GM12878 (cell line): ENCODE measurements around the gene COX19. TPM values are rescaled to one million over a fixed set of nuclear protein-coding genes. Genes with fewer than 3 reads are reported as not detected.

Experiments
- ATAC-seq: fragments of 200-7000 bp; cut with Tn5 transposase; 3 replicates; pipeline ENCODE4 v1.9.1; 2020; ENCODE audit warnings: mild to moderate bottlenecking, moderate library complexity
- BruUV-seq: library from RNA; stranded (reverse); fragments of 400-500 nt; replicated peaks from 2 replicates; lab custom pipeline; 2021; lab: Mats Ljungman, UMichigan
- CTCF ChIA-PET: fragments of 300-600 bp; sonication (Branson Sonifier 250); formaldehyde crosslinking; extraction: SDS; loops from one replicate; lab custom pipeline; 2021; ENCODE audit warnings: inconsistent platforms; lab: Yijun Ruan, JAX
- POLR2A ChIA-PET: fragments of 350-600 bp; formaldehyde crosslinking; extraction: SDS; loops from one replicate; lab custom pipeline; 2021; ENCODE audit warnings: inconsistent platforms; lab: Charles Lee
- RAD21 ChIA-PET: fragments of 300-600 bp; sonication (Branson Sonifier 250); formaldehyde crosslinking; loops from one replicate; lab custom pipeline; 2023; ENCODE audit warnings: antibody characterized with exemption; ENCODE audit not compliant: unreplicated experiment; lab: Charles Lee
- SMC1A ChIA-PET: fragments of 300-600 bp; sonication (Branson Sonifier 250); formaldehyde crosslinking; loops from one replicate; lab custom pipeline; 2023; ENCODE audit not compliant: unreplicated experiment, uncharacterized antibody; lab: Charles Lee
- DNase-seq: peaks from one replicate; pipeline ENCODE4 v3.0.0-alpha.2; 2011; ENCODE audit warnings: low read depth, low spot score
- FAIRE-seq: peaks from 3 replicates; lab custom pipeline; 2011; peaks lifted over from hg19 to GRCh38; lab: Jason Lieb, UNC
- H2AFZ ChIP-seq: 2 replicates; pipeline ENCODE4 v1.6.0; 2011; ENCODE audit warnings: low read depth, low read length, control low read depth; ENCODE audit not compliant: control insufficient read depth
- H3K27ac ChIP-seq: 2 replicates; pipeline ENCODE4 v1.5.1; 2011; ENCODE audit warnings: control low read depth; ENCODE audit not compliant: control insufficient read depth, insufficient read depth
- H3K27me3 ChIP-seq, 2 experiments: replicated peaks in 1 of 2; 2 replicates each; pipeline versions ENCODE4 v1.6.0 to v1.6.1; 2011; ENCODE audit warnings: low read length in 1 of 2; ENCODE audit not compliant: control insufficient read depth in 2 of 2, insufficient read depth in 2 of 2
- H3K36me3 ChIP-seq, 2 experiments: 2 replicates each; pipeline ENCODE4 v1.5.1; 2011; ENCODE audit warnings: low read length in 1 of 2; ENCODE audit not compliant: control insufficient read depth in 2 of 2, insufficient read depth in 2 of 2
- H3K4me1 ChIP-seq: 2 replicates; pipeline ENCODE4 v1.6.1; 2011; ENCODE audit warnings: mild to moderate bottlenecking, low read length, moderate library complexity, mixed read lengths; ENCODE audit not compliant: control insufficient read depth, insufficient read depth
- H3K4me2 ChIP-seq: 2 replicates; pipeline ENCODE4 v1.6.0; 2011; ENCODE audit warnings: control low read depth; ENCODE audit not compliant: control insufficient read depth, insufficient read depth
- H3K4me3 ChIP-seq: fragments of 200-600 bp; sonication (generic); 2 replicates; pipeline ENCODE4 v1.5.1; 2016
- H3K79me2 ChIP-seq: 2 replicates; pipeline ENCODE4 v1.6.0; 2011; ENCODE audit warnings: low read length; ENCODE audit not compliant: control insufficient read depth, insufficient read depth
- H3K9ac ChIP-seq: 2 replicates; pipeline ENCODE4 v1.8.0; 2011; ENCODE audit warnings: low read length, control low read depth, mixed read lengths; ENCODE audit not compliant: control insufficient read depth, insufficient read depth
- H3K9me3 ChIP-seq: replicated peaks from 3 replicates; pipeline ENCODE4 v1.5.1; 2011; ENCODE audit warnings: mild to moderate bottlenecking, low read length; ENCODE audit not compliant: control insufficient read depth, insufficient read depth
- H4K20me1 ChIP-seq: 2 replicates; pipeline ENCODE4 v1.6.0; 2011; ENCODE audit not compliant: control insufficient read depth, insufficient read depth
- CBX3 ChIP-seq: fragments of 200-600 bp; sonication (generic); IDR thresholded peaks from 2 replicates; pipeline ENCODE4 v1.6.1; 2016; ENCODE audit warnings: low read depth, borderline replicate concordance
- CREB1 ChIP-seq: IDR thresholded peaks from 2 replicates; pipeline ENCODE4 v1.6.1; 2012; ENCODE audit warnings: low read depth, mild to moderate bottlenecking, inconsistent platforms
- CTCF ChIP-seq, 3 experiments: IDR thresholded peaks in 2 of 3; conservative IDR thresholded peaks in 1 of 3; 2 replicates each; pipeline ENCODE4 v1.5.1; 2011; ENCODE audit warnings: low read depth in 3 of 3, low read length in 3 of 3, mild to moderate bottlenecking in 3 of 3, control low read depth in 2 of 3, moderate library complexity in 2 of 3, inconsistent platforms in 1 of 3, mixed read lengths in 1 of 3; ENCODE audit not compliant: control insufficient read depth in 2 of 3, insufficient read depth in 1 of 3; ENCODE audit errors: extremely low read depth in 1 of 3
- DPF2 ChIP-seq: fragments of 450-650 bp; IDR thresholded peaks from 2 replicates; pipeline ENCODE4 v1.6.1; 2017; ENCODE audit warnings: mild to moderate bottlenecking
- ESRRA ChIP-seq: IDR thresholded peaks from 2 replicates; pipeline ENCODE4 v1.6.1; 2012; ENCODE audit warnings: mild to moderate bottlenecking, low read length, improper control_type of control experiment
- HDAC6 ChIP-seq: fragments of 200-600 bp; sonication (generic); IDR thresholded peaks from one replicate; pipeline ENCODE4 v1.8.0; 2017; ENCODE audit warnings: antibody characterized with exemption; ENCODE audit not compliant: unreplicated experiment
- HSF1 ChIP-seq: fragments of 150-350 bp; IDR thresholded peaks from 2 replicates; pipeline ENCODE4 v1.6.1; 2014; ENCODE audit warnings: mild to moderate bottlenecking, low read depth, low read length
- IKZF2 ChIP-seq, 2 experiments: fragments of 450-650 bp; IDR thresholded peaks; 2 replicates each; pipeline ENCODE4 v1.6.1; 2017; ENCODE audit warnings: mild to moderate bottlenecking in 2 of 2, moderate library complexity in 2 of 2
- MTA3 ChIP-seq: IDR thresholded peaks from 2 replicates; pipeline ENCODE4 v1.6.1; 2012; ENCODE audit warnings: low read length, inconsistent platforms, borderline replicate concordance
- NFYB ChIP-seq: IDR thresholded peaks from 2 replicates; pipeline ENCODE4 v1.6.1; 2011; ENCODE audit warnings: low read depth, mild to moderate bottlenecking, low read length, improper control_type of control experiment, moderate library complexity; ENCODE audit not compliant: insufficient read depth
- NR2C1 ChIP-seq: fragments of 450-650 bp; IDR thresholded peaks from 2 replicates; pipeline ENCODE4 v1.6.1; 2017; ENCODE audit warnings: antibody characterized with exemption, mild to moderate bottlenecking, moderate library complexity
- RBBP5 ChIP-seq: fragments of 200-600 bp; sonication (generic); conservative IDR thresholded peaks from 2 replicates; pipeline ENCODE4 v1.6.1; 2016
- SREBF1 ChIP-seq: IDR thresholded peaks from 2 replicates; pipeline ENCODE4 v1.6.1; 2012; ENCODE audit warnings: mild to moderate bottlenecking, low read length
- STAT3 ChIP-seq: IDR thresholded peaks from 2 replicates; pipeline ENCODE4 v1.6.1; 2011; ENCODE audit warnings: low read depth, low read length, improper control_type of control experiment
- TARDBP ChIP-seq: IDR thresholded peaks from 2 replicates; pipeline ENCODE4 v1.6.1; 2016; ENCODE audit warnings: borderline replicate concordance
- YY1 ChIP-seq: IDR thresholded peaks from 2 replicates; pipeline ENCODE4 v1.6.1; 2011; ENCODE audit warnings: low read depth, mild to moderate bottlenecking, low read length
- WGBS: methylation state at CpG from one replicate; pipeline ENCODE4 v1.1.6; 2016; ENCODE audit warnings: low lambda C conversion rate; ENCODE audit not compliant: insufficient replicate concordance, insufficient coverage; ENCODE audit errors: missing lambda C conversion rate; 5-methylcytosine and 5-hydroxymethylcytosine counted together
- in situ Hi-C: fragments of 300-500 bp; cut with MboI; formaldehyde crosslinking; loops from 9 replicates; pipeline ENCODE4 v1.14.3; 2018; ENCODE audit warnings: mixed read lengths
- intact Hi-C: fragments of 100-400 bp; cut with micrococcal nuclease; formaldehyde crosslinking; loops from one replicate; pipeline ENCODE4 v1.14.2; 2022; ENCODE audit not compliant: unreplicated experiment
- polyA plus RNA-seq, 11 experiments: library from polyadenylated mRNA; depleted of rRNA in 4 of 11; unstranded in 6 of 11; stranded (reverse) in 5 of 11; fragments of >200 nt; fragmentation: Nextera tagmentation in 4 of 11; fragmentation: Illumina TruSeq in 1 of 11; extraction: Ambion mirVana in 4 of 11; extraction: Trizol in 1 of 11; gene quantifications; 1 replicate in 1 of 11; 2 replicates in 10 of 11; pipeline versions ENCODE4 v1.2.1 to v1.2.3, GENCODE V29; 2011 to 2016; ENCODE audit warnings: inconsistent platforms in 2 of 11, missing spikeins in 2 of 11, low read depth in 1 of 11
- total RNA-seq, 4 experiments: library from RNA; depleted of rRNA in 3 of 4; stranded (reverse); fragments of >200 nt in 3 of 4; fragmentation: Illumina TruSeq in 1 of 4; extraction: Trizol in 1 of 4; gene quantifications; 2 replicates each; pipeline versions ENCODE4 v1.2.1 to v1.2.3, GENCODE V29; 2013 to 2021
- TF ChIP-seq, protein P1 (sequence below): IDR thresholded peaks from 2 replicates; pipeline ENCODE4 v1.6.1; 2011; ENCODE audit warnings: borderline replicate concordance, low read depth, mild to moderate bottlenecking, moderate library complexity, mixed read lengths, low read length; ENCODE audit not compliant: insufficient read depth; ENCODE audit errors: extremely low read length

Gene COX19
- total and polyA plus RNA-seq, 10 of the 15 experiments (the other 5 are each of a cell fraction or from before 2014, with no cell fraction given): 3.7 to 17.9 (median 10.8) TPM

GRCh38 chr7:956031-956430, 19.3 kb downstream of the COX19 start (continued):
- TF ChIP-seq MTA3 (no peak), SREBF1 (no peak), HDAC6 (no peak), NFYB (no peak), STAT3 (no peak), HSF1 (no peak), IKZF2 (IDR thresholded peaks at IDR 0.05) (no peak), NR2C1 (no peak), ESRRA (no peak)

DNA sequence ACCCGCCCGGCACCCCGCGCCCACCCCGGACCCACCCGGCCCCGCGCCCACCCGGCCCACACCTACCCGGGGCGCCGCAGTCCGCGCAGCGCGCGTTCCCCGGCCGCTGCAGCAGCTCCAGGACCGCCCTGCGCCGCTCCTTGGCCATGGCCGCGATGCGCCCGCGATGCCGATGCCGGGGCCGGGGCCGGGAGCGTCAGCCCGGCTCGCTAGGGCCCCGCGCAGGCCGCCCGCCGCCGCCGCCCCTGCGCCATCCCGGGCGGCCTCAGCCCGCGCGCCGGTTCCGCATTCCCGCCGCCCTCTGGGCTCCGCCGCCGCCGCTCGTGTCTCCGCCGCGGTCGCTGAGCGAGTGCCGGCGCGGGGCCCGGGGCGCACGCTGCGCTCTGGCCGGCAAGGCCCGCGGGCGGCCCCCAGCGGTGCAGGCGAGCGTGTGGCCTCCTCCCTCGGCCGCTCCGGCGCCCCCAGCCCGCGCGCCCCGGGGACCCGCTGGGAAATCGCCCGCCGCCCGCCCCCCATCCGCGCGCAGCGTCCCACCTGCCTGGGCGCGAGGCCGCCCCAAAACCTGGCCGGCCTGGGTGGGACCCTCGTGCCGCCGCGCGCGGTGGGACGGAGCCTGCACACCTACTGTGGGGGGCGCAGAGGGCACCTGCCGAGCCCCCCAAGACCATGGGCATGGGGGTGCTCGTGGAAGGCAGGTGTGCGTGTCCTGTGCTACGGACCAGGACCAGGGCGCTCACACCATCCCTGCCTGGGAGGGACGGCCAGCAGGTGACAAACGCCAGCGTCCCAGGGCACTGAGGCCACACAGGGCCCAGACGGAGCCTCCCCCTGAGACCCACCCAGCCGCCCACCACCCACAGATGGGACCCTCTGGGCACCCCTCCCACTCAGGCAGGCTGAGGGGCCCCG, 20.8 kb downstream of the COX19 start, which contains the start of gene ADAP1:
ADAP1 (minus strand) TSS at position 351 of the 909 bp plus-strand sequence; CDS start at position 148, 203 bp downstream.
- DNase-seq (no peak), ATAC-seq (peak; percentile 57), FAIRE-seq (no peak)
- H3K79me2 ChIP-seq: peaks cover 31% of the 10 kb centered on the region
- in situ Hi-C loops (no loop called here), intact Hi-C loops (loop anchor here (2.0 to 10.0 kb wide), 3 partner anchors 46 to 352 kb away; no protein-coding TSS in a partner anchor)
- SMC1A ChIA-PET: interaction anchor here (1.7 to 5.1 kb wide), 4 partner anchors 19 to 46 kb away, joined by 8 to 31 read pairs (median 10); no protein-coding TSS in a partner anchor
- RAD21 ChIA-PET: interaction anchor here (0.6 to 5.1 kb wide), 4 partner anchors 23 to 45 kb away, joined by 9 to 35 read pairs (median 17); no protein-coding TSS in a partner anchor
- peak within 1 kb of the TSS; percentile 81 for H3K9ac ChIP-seq
- no TSS peak for BruUV-seq
- no peaks in the 10 kb centered on the region; a peak in 2 of 4 replicates for H3K36me3 ChIP-seq
- peak within 1 kb of the TSS; percentile 84 for H3K4me3 ChIP-seq
- H3K9me3 ChIP-seq: no peaks in the 10 kb centered on the region
- no peaks in the 10 kb centered on the region for H3K27me3 ChIP-seq
- no peak within 1 kb of the TSS; the same call in 1 of the 2 replicates for H2AFZ ChIP-seq
- POLR2A ChIA-PET: interaction anchor here (1.5 to 3.1 kb wide), 2 partner anchors 31 to 44 kb away, joined by 6 to 13 read pairs; no protein-coding TSS in a partner anchor
- H3K4me1 ChIP-seq: peaks cover 28% of the 10 kb centered on the region
- WGBS: 5% methylated on average over 29 of the region's 115 CpGs
- peak within 1 kb of the TSS; percentile 69 for H3K27ac ChIP-seq
- H4K20me1 ChIP-seq: no peaks in the 10 kb centered on the region
- H3K4me2 ChIP-seq: peak within 1 kb of the TSS; percentile 84
- CTCF ChIA-PET: interaction anchor here (0.8 to 4.8 kb wide), 6 partner anchors 18 to 47 kb away, joined by 3 to 31 read pairs (median 8); partner anchors contain the start of gene COX19
- TF ChIP-seq TARDBP: no peak
- TF ChIP-seq DPF2: 0 out of 2 replicates have a peak, but pooled peaks have one; percentile 24
- peak; percentile 20 to 65 (median 32); a peak in 3 of 6 replicates for TF ChIP-seq CTCF (IDR thresholded peaks at IDR 0.05 in 2 of 3, conservative IDR thresholded peaks at IDR 0.05 in 1 of 3; ENCODE audit: control insufficient read depth in 2 of 3, extremely low read depth in 1 of 3, insufficient read depth in 1 of 3, low read depth in 3 of 3, low read length in 3 of 3)
- TF ChIP-seq, protein P1, sequence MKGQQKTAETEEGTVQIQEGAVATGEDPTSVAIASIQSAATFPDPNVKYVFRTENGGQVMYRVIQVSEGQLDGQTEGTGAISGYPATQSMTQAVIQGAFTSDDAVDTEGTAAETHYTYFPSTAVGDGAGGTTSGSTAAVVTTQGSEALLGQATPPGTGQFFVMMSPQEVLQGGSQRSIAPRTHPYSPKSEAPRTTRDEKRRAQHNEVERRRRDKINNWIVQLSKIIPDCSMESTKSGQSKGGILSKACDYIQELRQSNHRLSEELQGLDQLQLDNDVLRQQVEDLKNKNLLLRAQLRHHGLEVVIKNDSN: no peak
- peak; percentile 76 for TF ChIP-seq YY1
- no peak for TF ChIP-seq CREB1
- no peak for TF ChIP-seq RBBP5
- TF ChIP-seq CBX3: no peak
